Measurements from ENCODE around the gene ADCY9.

ADCY9 gene

DNA sequence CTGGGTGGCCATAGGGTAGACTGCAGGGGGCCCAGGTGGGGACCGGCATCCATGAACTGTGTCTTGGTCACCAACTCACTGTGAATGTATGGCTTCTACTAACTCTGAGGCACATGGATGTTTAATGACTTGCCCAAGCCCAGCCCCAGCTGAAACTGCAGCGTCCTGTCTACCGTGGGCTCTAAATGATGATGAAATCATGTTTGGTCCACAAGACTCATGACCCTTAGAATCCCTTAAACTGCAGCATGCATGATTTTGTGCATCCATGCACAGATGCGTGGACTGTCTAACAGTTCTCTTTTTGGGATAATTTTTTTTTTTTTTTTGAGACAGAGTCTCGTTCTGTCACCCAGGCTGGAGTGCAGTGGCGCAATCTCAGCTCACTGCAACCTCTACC, 203.3 kb downstream of the ADCY9 start:
- no peak for DNase-seq (ENCODE audit: low spot score)

Data from putamen (tissue), 1 donor.